ENCODE results near the gene TUBGCP3. TPM values are rescaled to one million over a fixed set of nuclear protein-coding genes. Genes with fewer than 3 reads are reported as not detected.
"Not testable (repeated sequence)": the region's sequence is repeated elsewhere in the genome, so short reads cannot be mapped to it uniquely, and the experiment has no call there.

The TUBGCP3 gene
- total RNA-seq, 2 donors from 2014 or later = 26.7 to 30.0 TPM

DNA sequence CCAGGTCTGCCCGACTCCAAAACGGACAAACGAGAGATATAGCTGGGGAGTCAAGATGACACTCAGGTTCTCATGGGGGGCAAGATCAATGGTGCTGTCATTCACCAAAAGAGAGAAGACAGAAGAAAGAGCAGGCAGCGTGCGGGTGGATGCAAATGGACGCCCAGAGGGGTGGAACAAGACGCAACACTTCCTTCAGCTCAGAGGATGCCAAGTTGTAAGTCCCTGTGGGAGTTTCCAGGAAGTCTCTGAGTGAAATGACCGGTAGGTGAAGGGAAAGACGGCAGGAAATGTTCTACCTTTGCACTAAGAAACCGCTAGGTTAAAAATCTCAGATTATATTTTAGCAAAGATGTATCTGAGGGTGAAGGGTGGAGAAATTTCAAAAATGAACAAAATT lies 26.5 kb downstream of the TUBGCP3 start:
- Histone ChIP-seq H3K36me3 (replicated peaks in 1 of 2; ENCODE audit: insufficient read depth in 1 of 2, low read depth in 2 of 2) (peaks cover 3 to 8% of the 10 kb centered on the region in 2 donors), H3K27ac (no peak overlapping the region), H3K9me3 (no peaks in the 10 kb centered on the region), H3K27me3 (no peaks in the 10 kb centered on the region), H3K4me1 (no peaks in the 10 kb centered on the region), H3K4me3 (no peak overlapping the region)
- no peak for DNase-seq
- ATAC-seq = no peak
- WGBS, 2 donors = 86% methylated on average over 10 of the region's 10 CpGs
- TF ChIP-seq, protein P1, sequence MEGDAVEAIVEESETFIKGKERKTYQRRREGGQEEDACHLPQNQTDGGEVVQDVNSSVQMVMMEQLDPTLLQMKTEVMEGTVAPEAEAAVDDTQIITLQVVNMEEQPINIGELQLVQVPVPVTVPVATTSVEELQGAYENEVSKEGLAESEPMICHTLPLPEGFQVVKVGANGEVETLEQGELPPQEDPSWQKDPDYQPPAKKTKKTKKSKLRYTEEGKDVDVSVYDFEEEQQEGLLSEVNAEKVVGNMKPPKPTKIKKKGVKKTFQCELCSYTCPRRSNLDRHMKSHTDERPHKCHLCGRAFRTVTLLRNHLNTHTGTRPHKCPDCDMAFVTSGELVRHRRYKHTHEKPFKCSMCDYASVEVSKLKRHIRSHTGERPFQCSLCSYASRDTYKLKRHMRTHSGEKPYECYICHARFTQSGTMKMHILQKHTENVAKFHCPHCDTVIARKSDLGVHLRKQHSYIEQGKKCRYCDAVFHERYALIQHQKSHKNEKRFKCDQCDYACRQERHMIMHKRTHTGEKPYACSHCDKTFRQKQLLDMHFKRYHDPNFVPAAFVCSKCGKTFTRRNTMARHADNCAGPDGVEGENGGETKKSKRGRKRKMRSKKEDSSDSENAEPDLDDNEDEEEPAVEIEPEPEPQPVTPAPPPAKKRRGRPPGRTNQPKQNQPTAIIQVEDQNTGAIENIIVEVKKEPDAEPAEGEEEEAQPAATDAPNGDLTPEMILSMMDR (IDR thresholded peaks at IDR 0.05) = no peak
- no peak for TF ChIP-seq POLR2A (IDR thresholded peaks at IDR 0.05)
- intact Hi-C loops (cut with DNase I) = no loop called here

DNA sequence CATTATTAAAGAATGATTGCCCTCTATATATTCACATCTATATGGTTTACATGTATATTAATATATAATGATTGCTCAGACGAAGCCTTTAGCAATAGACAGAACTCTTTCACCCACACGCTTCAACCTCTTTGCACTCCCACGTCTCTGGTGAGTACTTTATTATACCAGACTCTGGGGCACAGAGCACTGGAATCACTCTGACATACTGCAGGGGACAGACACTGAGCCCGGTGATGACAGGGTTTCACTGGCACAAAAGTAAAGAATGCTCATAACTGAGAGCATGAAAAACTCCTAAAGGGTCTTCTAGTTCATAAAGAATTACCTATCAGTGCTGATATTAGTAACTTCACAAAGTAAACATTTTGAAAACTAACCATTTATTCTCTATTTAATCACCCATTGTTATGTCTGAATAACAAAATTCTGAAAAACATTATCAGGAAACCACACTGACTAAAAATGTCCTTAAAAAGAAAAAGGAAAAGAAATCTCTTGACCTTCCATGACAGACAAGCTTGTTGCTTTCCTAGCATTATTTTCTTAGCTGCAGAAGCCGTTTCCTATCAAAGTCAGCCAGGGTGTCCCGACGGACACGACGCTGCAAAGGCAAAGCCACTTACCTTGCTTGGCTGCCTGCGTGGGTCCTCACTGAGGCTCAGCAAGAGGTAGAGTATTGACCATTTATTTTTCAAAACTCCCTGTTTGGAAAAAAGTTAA lies 29.1 kb downstream of the TUBGCP3 start:
- no peaks in the 10 kb centered on the region for H3K9me3 ChIP-seq
- no peaks in the 10 kb centered on the region for H3K4me1 ChIP-seq
- TF ChIP-seq, protein P1 (IDR thresholded peaks at IDR 0.05) = no peak
- no peak for TF ChIP-seq POLR2A (IDR thresholded peaks at IDR 0.05)
- H3K27me3 ChIP-seq = no peaks in the 10 kb centered on the region
- DNase-seq = no peak
- H3K27ac ChIP-seq = no peak overlapping the region
- H3K36me3 ChIP-seq (replicated peaks in 1 of 2; ENCODE audit: insufficient read depth in 1 of 2, low read depth in 2 of 2) = peaks cover 3 to 27% of the 10 kb centered on the region in 2 donors
- 75 to 86% methylated on average over 10 of the region's 10 CpGs for WGBS, 2 donors
- no peak overlapping the region for H3K4me3 ChIP-seq
- no peak for ATAC-seq
- intact Hi-C loops (cut with DNase I) = no loop called here

DNA sequence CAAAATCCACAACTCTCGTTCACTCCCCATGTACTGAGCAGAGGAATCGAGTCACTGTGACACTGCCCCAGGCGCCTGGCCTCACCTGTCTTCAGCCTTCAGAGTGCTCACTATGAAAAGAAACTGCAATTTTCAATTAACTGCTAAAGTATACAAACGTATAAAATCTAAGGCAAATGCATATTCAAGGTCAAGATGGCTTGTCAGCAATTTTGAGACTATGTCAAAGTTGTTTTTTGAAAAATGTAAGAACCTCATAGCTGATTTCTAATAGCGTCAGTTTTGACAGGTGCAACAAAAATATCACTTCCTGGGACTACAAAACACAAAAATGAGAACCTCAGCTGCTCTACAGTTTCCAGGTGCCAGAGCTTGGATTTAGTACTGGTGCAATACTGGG lies 31.4 kb downstream of the TUBGCP3 start:
- no peak overlapping the region for H3K4me3 ChIP-seq
- no peak for ATAC-seq
- H3K27ac ChIP-seq = no peak overlapping the region
- H3K27me3 ChIP-seq = no peaks in the 10 kb centered on the region
- DNase-seq = no peak
- WGBS, 2 donors = 83 to 90% methylated on average over 5 of the region's 5 CpGs
- intact Hi-C loops (cut with DNase I) = no loop called here
- TF ChIP-seq, protein P1 (IDR thresholded peaks at IDR 0.05) = no peak
- no peak for TF ChIP-seq POLR2A (IDR thresholded peaks at IDR 0.05)
- H3K36me3 ChIP-seq (replicated peaks in 1 of 2; ENCODE audit: insufficient read depth in 1 of 2, low read depth in 2 of 2) = peaks cover 9 to 42% of the 10 kb centered on the region in 2 donors
- no peaks in the 10 kb centered on the region for H3K4me1 ChIP-seq
- H3K9me3 ChIP-seq = no peaks in the 10 kb centered on the region

DNA sequence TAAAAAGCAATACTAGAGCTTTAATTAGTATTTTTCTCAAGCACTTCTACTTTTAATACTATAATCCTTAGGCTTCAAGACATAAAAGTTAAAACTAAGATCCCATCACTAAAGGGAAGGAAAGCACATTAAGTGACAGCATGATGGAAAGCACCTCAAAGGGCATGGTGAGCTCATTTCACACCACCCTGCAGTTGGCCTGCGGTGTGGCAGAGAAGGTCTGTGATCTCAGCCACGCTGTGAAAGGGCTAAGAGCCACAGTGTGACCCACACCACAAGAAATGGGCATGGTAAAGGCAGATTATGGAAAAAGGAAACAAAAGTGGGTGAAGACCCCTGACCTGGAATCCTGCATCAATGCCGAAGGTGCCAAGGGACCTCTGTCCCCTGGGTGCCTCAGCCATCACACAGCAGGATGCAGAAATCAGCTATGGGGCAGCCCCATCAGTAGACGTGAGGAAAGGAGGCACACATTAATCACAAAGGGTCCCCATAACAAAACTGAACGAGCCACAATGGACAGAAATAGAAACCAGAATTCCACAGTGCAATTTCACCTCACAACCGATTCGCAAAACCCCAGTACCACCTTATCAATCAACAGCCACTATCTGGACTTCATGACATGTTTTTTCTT lies 33.6 kb downstream of the TUBGCP3 start:
- ATAC-seq (no peak), DNase-seq (no peak)
- peaks cover 9 to 45% of the 10 kb centered on the region in 2 donors for H3K36me3 ChIP-seq (replicated peaks in 1 of 2; ENCODE audit: insufficient read depth in 1 of 2, low read depth in 2 of 2)
- H3K4me1 ChIP-seq = no peaks in the 10 kb centered on the region
- no peak overlapping the region for H3K4me3 ChIP-seq
- TF ChIP-seq, protein P1 (IDR thresholded peaks at IDR 0.05) = no peak
- TF ChIP-seq POLR2A (IDR thresholded peaks at IDR 0.05) = no peak
- 94 to 96% methylated on average over 7 of the region's 7 CpGs for WGBS, 2 donors
- H3K9me3 ChIP-seq = no peaks in the 10 kb centered on the region
- intact Hi-C loops (cut with DNase I) = no loop called here
- no peaks in the 10 kb centered on the region for H3K27me3 ChIP-seq
- H3K27ac ChIP-seq = no peak overlapping the region

DNA sequence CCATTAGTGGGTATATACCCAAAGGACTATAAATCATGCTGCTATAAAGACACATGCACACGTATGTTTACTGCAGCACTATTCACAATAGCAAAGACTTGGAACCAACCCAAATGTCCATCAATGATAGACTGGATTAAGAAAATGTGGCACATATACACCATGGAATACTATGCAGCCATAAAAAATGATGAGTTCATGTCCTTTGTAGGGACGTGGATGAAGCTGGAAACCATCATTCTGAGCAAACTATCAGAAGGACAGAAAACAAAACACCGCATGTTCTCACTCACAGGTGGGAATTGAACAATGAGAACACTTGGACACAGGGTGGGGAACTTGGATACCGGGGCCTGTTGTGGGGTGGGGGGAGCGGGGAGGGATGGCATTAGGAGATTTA lies 39.0 kb downstream of the TUBGCP3 start:
- intact Hi-C loops (cut with DNase I); H3K9me3 ChIP-seq; ATAC-seq; H3K27ac ChIP-seq; H3K4me3 ChIP-seq; DNase-seq; H3K27me3 ChIP-seq; H3K4me1 ChIP-seq: not testable (repeated sequence)
- WGBS, 2 donors = 96 to 98% methylated on average over 4 to 5 of the region's 5 CpGs
- H3K36me3 ChIP-seq (replicated peaks in 1 of 2; ENCODE audit: insufficient read depth in 1 of 2, low read depth in 2 of 2) = peaks cover 5 to 37% of the 10 kb centered on the region in 2 donors
